Transverse colon (tissue), 4 donors: Measurements from ENCODE around the gene UNK.

Source experiments
- EP300 ChIP-seq: sonication (generic); formaldehyde crosslinking; IDR thresholded peaks from one replicate; pipeline ENCODE4 v1.6.1; 2017; ENCODE audit warnings: antibody characterized with exemption, low read depth
- POLR2A ChIP-seq: fragments of 450-650 bp; IDR thresholded peaks from one replicate; pipeline ENCODE4 v1.6.1; 2016; ENCODE audit warnings: antibody characterized with exemption, mild to moderate bottlenecking, moderate library complexity
- POLR2AphosphoS5 ChIP-seq, 3 donors: sonication (generic); formaldehyde crosslinking; IDR thresholded peaks; one replicate each; pipeline ENCODE4 v1.6.1; 2016; ENCODE audit warnings: antibody characterized with exemption in 3 of 3
- TF ChIP-seq, protein P1 (sequence below), 5 experiments: fragments of 200-600 bp in 3 of 5; fragments of 450-650 bp in 2 of 5; sonication (generic) in 3 of 5; IDR thresholded peaks; 1 replicate in 2 of 5; 2 replicates in 3 of 5; pipeline ENCODE4 v1.5.1; 2016 to 2017; ENCODE audit warnings: antibody characterized with exemption in 5 of 5, inconsistent platforms in 3 of 5, mild to moderate bottlenecking in 2 of 5, moderate library complexity in 1 of 5

DNA sequence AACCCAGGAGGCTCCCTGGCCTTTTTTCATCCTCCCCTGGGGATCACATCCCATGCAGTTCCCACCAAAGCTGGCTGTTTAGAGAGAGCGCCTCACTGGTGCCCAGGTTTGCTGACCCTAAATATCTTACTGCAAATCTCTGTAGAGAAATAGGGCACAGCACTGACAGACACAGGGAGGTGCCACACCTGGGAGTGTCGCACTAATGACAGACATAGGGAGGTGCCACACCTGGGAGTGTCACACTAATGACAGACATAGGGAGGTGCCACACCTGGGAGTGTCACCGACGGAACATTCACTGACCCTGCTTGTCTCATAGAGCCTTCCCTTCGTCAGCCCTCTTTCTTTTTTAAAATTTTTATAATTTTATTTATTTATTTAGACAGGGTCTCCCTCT lies 25.6 kb downstream of the UNK start:
- TF ChIP-seq, protein P1, sequence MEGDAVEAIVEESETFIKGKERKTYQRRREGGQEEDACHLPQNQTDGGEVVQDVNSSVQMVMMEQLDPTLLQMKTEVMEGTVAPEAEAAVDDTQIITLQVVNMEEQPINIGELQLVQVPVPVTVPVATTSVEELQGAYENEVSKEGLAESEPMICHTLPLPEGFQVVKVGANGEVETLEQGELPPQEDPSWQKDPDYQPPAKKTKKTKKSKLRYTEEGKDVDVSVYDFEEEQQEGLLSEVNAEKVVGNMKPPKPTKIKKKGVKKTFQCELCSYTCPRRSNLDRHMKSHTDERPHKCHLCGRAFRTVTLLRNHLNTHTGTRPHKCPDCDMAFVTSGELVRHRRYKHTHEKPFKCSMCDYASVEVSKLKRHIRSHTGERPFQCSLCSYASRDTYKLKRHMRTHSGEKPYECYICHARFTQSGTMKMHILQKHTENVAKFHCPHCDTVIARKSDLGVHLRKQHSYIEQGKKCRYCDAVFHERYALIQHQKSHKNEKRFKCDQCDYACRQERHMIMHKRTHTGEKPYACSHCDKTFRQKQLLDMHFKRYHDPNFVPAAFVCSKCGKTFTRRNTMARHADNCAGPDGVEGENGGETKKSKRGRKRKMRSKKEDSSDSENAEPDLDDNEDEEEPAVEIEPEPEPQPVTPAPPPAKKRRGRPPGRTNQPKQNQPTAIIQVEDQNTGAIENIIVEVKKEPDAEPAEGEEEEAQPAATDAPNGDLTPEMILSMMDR (IDR thresholded peaks at IDR 0.05) = no peak
- TF ChIP-seq POLR2A (no peak), EP300 (no peak), POLR2AphosphoS5 (IDR thresholded peaks at IDR 0.05) (peak in 2 of 3 donors; percentile 63 to 73)
